NCI-H2196 (cell line): ENCODE data around the gene MPRIP.

ENCODE experiments used
- DNase-seq: peaks from one replicate; lab custom pipeline; 2025; ENCODE audit not compliant: unreplicated experiment; lab: John Stamatoyannopoulos, UW

The MPRIP gene

GRCh38 chr17:17084941-17085340 is 42.7 kb downstream of the MPRIP start:
- no peak for DNase-seq

GRCh38 chr17:17086585-17086984 is 44.3 kb downstream of the MPRIP start:
- no peak for DNase-seq

- DNase-seq, result no peak
Measured at GRCh38 chr17:17087424-17088015, 45.3 kb downstream of the MPRIP start.

- DNase-seq, result no peak
Measured at GRCh38 chr17:17088086-17088485, 45.8 kb downstream of the MPRIP start.

DNA sequence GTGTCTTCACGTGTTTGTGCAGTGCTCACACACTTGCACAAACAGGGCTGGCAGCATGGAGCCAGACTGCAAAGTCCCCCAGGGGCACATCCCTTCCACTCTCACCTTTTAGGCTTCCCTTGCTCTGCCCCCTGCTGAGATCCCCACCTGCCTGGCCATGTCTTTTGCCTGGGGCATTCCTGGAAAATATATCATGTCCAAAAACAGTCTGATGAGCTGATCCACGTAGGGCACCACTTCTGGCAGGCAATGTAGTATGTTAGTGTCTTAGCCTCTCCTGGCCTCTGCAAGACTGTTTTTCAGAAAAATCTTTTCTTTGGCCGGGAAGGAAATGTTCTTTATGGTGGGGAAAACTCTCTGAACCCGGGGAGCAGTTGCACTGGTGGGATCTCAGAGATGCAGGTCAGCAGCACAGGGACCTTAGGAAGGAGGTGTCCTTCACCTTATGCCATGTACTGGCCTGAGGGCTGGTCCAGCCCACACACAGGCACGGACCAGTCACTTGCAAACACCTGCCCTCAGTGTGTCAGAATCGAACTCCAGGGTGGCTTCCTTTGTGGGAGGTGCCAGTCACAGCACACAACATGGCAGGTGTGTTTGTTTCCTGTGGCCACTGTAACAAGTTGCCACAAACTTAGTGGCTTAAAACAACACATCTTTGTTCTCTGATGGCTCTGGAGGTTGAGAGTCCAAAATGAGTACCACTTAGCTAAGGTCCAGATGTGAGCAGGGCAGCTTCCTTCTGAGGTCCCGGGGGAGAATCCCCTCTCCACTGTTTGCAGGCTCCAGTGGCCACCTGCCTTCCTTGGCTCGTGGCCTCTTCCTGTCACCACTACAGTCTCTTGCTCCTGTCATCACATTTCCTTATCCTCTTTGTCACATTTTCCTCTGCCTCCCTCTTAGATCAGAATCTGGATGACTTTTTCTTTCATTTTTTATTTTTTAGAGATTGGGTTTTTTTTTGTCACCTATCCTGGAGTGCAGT is 46.6 kb downstream of the MPRIP start:
- no peak for DNase-seq

DNA sequence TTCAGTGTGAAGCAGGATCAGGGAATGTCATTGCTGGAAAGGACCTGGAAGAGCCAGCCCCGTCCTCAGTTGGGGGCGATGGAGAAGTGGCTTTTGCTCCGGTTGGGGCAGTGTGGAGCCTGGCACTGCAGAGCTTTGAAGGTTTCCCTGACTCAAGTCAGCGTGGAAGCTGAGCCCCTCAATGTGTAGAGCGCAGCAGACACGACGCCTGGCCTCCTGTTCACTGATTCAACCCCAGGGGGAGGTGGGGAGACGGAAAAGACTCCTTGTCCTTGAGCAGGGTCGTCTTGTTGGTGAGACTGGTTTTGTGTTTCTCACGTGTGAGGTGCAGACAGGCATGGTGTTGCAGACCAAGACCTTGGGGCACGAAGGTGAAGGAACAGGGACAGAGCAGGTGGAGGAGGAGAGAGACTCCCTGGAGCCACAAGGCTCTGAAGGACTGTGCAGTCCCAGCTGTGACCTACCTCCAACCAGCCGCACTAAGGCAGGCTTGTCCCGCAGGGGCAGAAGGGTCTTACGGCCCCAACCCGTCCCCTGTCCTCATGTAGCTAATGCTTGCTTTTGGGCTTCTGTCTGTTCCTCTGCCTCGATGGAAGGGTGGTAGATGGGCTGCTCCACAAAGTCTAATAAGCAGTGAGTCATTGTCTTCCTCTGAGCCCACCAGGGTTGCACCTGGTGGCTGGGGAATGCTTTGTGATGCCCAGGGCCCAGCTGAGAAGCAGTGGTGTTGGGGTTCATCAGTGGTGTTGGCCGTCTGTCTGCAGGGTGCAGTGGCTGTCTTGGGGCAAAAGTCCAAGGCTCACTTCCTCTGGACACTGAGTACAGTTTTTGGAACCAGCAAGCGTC is 47.8 kb downstream of the MPRIP start:
- DNase-seq, result no peak

GRCh38 chr17:17090642-17091103 is 48.4 kb downstream of the MPRIP start:
- no peak for DNase-seq

- no peak for DNase-seq
Measured at GRCh38 chr17:17091276-17091675, 49.0 kb downstream of the MPRIP start.

GRCh38 chr17:17091856-17092756 is 49.8 kb downstream of the MPRIP start:
- DNase-seq, result no peak

DNA sequence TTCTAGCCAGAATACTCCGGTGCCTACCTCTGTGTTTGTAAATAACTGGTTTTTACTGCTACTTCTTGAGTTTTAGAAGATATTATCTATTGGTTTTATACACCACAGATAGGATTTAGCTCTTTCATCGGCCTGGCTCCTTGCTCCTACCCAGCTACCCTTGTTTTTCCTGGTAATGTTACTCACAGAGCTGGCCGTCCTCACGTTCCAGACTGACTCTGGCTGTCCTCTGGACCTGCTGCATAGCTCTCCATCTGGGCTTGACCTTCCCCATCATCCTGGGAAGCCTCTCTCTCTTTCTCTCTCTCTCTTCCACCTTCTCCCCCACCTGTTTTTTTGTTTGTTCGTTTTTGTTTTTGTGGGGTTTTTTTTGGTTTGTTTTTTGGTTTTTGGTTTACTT is 51.5 kb downstream of the MPRIP start:
- no peak for DNase-seq

GRCh38 chr17:17096438-17097178 is 54.4 kb downstream of the MPRIP start:
- no peak for DNase-seq

GRCh38 chr17:17097763-17098345 is 55.6 kb downstream of the MPRIP start:
- no peak for DNase-seq

GRCh38 chr17:17098551-17099179 is 56.4 kb downstream of the MPRIP start:
- DNase-seq, result no peak

DNA sequence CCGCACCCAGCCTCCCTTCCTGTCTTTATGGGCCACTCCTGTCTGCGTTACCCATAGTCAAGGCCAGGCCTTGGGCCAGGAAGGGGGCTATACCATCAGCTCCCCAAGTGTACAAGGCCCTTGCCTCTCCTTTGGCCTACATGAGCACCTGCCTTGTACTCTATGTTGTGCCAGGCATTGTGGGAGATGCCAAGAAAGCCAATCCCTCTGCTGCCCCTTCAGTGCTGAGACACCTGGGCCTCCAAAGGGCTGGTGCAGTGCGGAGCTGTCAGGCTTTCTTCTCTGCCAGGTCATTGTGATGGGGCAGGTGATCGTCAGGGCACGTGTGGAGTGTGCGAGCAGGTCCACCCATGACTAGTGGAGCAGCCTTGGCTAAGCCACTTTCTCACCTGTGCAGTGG is 59.9 kb downstream of the MPRIP start:
- DNase-seq, result no peak

GRCh38 chr17:17103160-17103559 is 60.9 kb downstream of the MPRIP start:
- DNase-seq, result no peak

GRCh38 chr17:17104036-17104435 is 61.8 kb downstream of the MPRIP start:
- DNase-seq, result no peak

GRCh38 chr17:17104494-17104893 is 62.2 kb downstream of the MPRIP start:
- DNase-seq, result no peak

GRCh38 chr17:17105976-17106375 is 63.7 kb downstream of the MPRIP start:
- DNase-seq, result no peak

DNA sequence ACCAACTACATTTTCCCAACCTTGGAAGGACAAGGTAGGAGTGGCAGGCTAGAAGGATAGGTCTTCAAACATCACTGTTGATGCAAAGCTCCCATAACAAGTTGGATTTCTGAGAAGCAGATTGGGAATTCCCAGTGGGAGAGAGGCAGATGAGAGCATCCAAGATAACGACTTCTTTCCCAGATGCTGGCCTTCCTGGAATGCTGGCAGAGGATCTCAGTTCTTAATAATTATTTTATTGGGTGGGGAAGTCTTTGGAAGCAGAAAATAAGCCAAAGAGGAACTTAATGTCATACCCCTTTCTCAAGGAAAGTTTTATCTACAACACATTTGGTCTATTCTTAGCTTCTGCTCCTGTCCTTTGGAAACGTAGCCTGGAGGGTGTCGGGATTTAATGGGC is 64.5 kb downstream of the MPRIP start:
- DNase-seq, result no peak
